SK-N-SH (cell line): ENCODE measurements around the gene MYL1. TPM values are rescaled to one million over a fixed set of nuclear protein-coding genes. Genes with fewer than 3 reads are reported as not detected.

Source experiments
- CTCF ChIA-PET: fragments of 300-600, 350-600 bp; formaldehyde crosslinking; extraction: SDS; loops from one replicate; lab custom pipeline; 2021; lab: Yijun Ruan, JAX
- POLR2A ChIA-PET: fragments of 350-600 bp; sonication (Branson Sonifier 250); formaldehyde crosslinking; extraction: SDS; loops from one replicate; lab custom pipeline; 2020; ENCODE audit warnings: antibody characterized with exemption, inconsistent platforms; lab: Yijun Ruan, JAX
- DNase-seq: peaks from one replicate; pipeline ENCODE4 v3.0.0; 2012
- H2AFZ ChIP-seq: fragments of 200-600 bp; sonication (generic); 2 replicates; pipeline ENCODE4 v1.8.1; 2016; ENCODE audit warnings: antibody characterized with exemption, mild to moderate bottlenecking, low read depth
- H3F3A ChIP-seq: fragments of 200-600 bp; sonication (generic); replicated peaks from 2 replicates; pipeline ENCODE3; 2016; ENCODE audit warnings: antibody characterized with exemption, mild to moderate bottlenecking; ENCODE audit not compliant: insufficient read depth
- H3K27ac ChIP-seq, 2 experiments: fragments of 200-500 bp in 1 of 2; fragments of 200-600 bp in 1 of 2; sonication (Bioruptor generic) in 1 of 2; sonication (generic), shearing (Covaris generic) in 1 of 2; 2 replicates each; pipeline versions ENCODE4 v1.5.1 to v1.6.1; 2014 to 2016; ENCODE audit warnings: low read depth in 2 of 2, inconsistent platforms in 1 of 2, low read length in 1 of 2, mild to moderate bottlenecking in 1 of 2, mixed read lengths in 1 of 2
- H3K27me3 ChIP-seq: fragments of 200-600 bp; sonication (generic), shearing (Covaris generic); 2 replicates; pipeline ENCODE4 v1.6.1; 2016; ENCODE audit warnings: mixed run types; ENCODE audit not compliant: insufficient read depth
- H3K36me3 ChIP-seq, 2 experiments: fragments of 200-500 bp in 1 of 2; fragments of 200-600 bp in 1 of 2; sonication (Bioruptor generic) in 1 of 2; sonication (generic) in 1 of 2; replicated peaks in 1 of 2; 2 replicates each; pipeline versions ENCODE3 to v1.5.1; 2014 to 2016; ENCODE audit warnings: low read length in 1 of 2, mild to moderate bottlenecking in 1 of 2; ENCODE audit not compliant: insufficient read depth in 2 of 2, control insufficient read depth in 1 of 2
- H3K4me1 ChIP-seq, 2 experiments: fragments of 200-500 bp in 1 of 2; fragments of 200-600 bp in 1 of 2; sonication (Bioruptor generic) in 1 of 2; sonication (generic), shearing (Covaris generic) in 1 of 2; 2 replicates each; pipeline versions ENCODE4 v1.5.1 to v1.6.1; 2014 to 2016; ENCODE audit warnings: low read depth in 1 of 2, low read length in 1 of 2, mixed run types in 1 of 2; ENCODE audit not compliant: insufficient read depth in 2 of 2, control insufficient read depth in 1 of 2
- H3K4me2 ChIP-seq: fragments of 200-600 bp; sonication (generic), shearing (Covaris generic); 2 replicates; pipeline ENCODE4 v1.6.1; 2017; ENCODE audit warnings: mixed run types
- H3K4me3 ChIP-seq, 2 experiments: fragments of 200-500 bp in 1 of 2; fragments of 200-600 bp in 1 of 2; sonication (Bioruptor generic) in 1 of 2; sonication (generic), shearing (Covaris generic) in 1 of 2; 2 replicates each; pipeline versions ENCODE4 v1.5.1 to v1.8.1; 2014 to 2016; ENCODE audit warnings: low read depth in 2 of 2, inconsistent platforms in 1 of 2, low read length in 1 of 2, mild to moderate bottlenecking in 1 of 2, mixed read lengths in 1 of 2, moderate library complexity in 1 of 2
- H3K79me2 ChIP-seq: fragments of 200-600 bp; sonication (generic); 2 replicates; pipeline ENCODE4 v1.8.1; 2017; ENCODE audit warnings: mild to moderate bottlenecking; ENCODE audit not compliant: insufficient read depth
- H3K9ac ChIP-seq: fragments of 200-600 bp; sonication (generic); 2 replicates; pipeline ENCODE4 v1.6.1; 2017; ENCODE audit warnings: mixed run types
- H3K9me2 ChIP-seq: fragments of 200-600 bp; sonication (generic); 2 replicates; pipeline ENCODE4 v1.6.1; 2017; ENCODE audit warnings: mixed run types
- H3K9me3 ChIP-seq: fragments of 200-600 bp; sonication (generic); 2 replicates; pipeline ENCODE4 v1.6.1; 2017; ENCODE audit warnings: mixed run types, mild to moderate bottlenecking, moderate library complexity
- H4K20me1 ChIP-seq: fragments of 200-600 bp; sonication (generic); 2 replicates; pipeline ENCODE4 v1.6.1; 2017; ENCODE audit warnings: mild to moderate bottlenecking, mixed run types; ENCODE audit not compliant: insufficient read depth
- CTCF ChIP-seq: fragments of 200-600 bp; sonication (generic); IDR thresholded peaks from 2 replicates; pipeline ENCODE4 v1.6.1; 2017; ENCODE audit warnings: antibody characterized with exemption, mild to moderate bottlenecking, moderate library complexity
- EZH2phosphoT487 ChIP-seq: fragments of 200-600 bp; sonication (generic); IDR thresholded peaks from 2 replicates; pipeline ENCODE4 v1.6.1; 2017; ENCODE audit warnings: low read depth, mixed run types, mild to moderate bottlenecking, antibody characterized with exemption, moderate library complexity, borderline replicate concordance
- JUND ChIP-seq: IDR thresholded peaks from 2 replicates; pipeline ENCODE4 v1.4.0; 2012
- MEF2A ChIP-seq: IDR thresholded peaks from 2 replicates; pipeline ENCODE4 v1.4.0; 2012; ENCODE audit warnings: low read depth, borderline replicate concordance
- NFIC ChIP-seq: IDR thresholded peaks from 2 replicates; pipeline ENCODE4 v1.4.0; 2012; ENCODE audit warnings: borderline replicate concordance
- PBX3 ChIP-seq: IDR thresholded peaks from 2 replicates; pipeline ENCODE4; 2012
- REST ChIP-seq: IDR thresholded peaks from 2 replicates; pipeline ENCODE4 v1.6.1; 2012; ENCODE audit warnings: mild to moderate bottlenecking, low read depth, low read length, moderate library complexity
- RFX5 ChIP-seq: IDR thresholded peaks from 2 replicates; pipeline ENCODE4 v1.6.1; 2012; ENCODE audit warnings: mild to moderate bottlenecking, improper control_type of control experiment, low read length
- SMC3 ChIP-seq: IDR thresholded peaks from 2 replicates; pipeline ENCODE4 v1.6.1; 2012; ENCODE audit warnings: low read depth, low read length, improper control_type of control experiment
- polyA plus RNA-seq, 3 experiments: library from polyadenylated mRNA; depleted of rRNA; stranded (reverse); fragments of >200 nt; gene quantifications; 2 replicates each; pipeline ENCODE4 v1.2.3, GENCODE V29; 2012

The MYL1 gene
- polyA plus RNA-seq, 1 of the 3 experiments (the other 2 are of a cell fraction): not detected

- no peak overlapping the region for H2AFZ ChIP-seq
- H4K20me1 ChIP-seq: no peaks in the 10 kb centered on the region
- POLR2A ChIA-PET: no interaction called here
- no peaks in the 10 kb centered on the region for H3K9me2 ChIP-seq
- CTCF ChIA-PET: no interaction called here
- no peak overlapping the region for H3K4me3 ChIP-seq
- no peak overlapping the region for H3K4me2 ChIP-seq
- H3K9ac ChIP-seq: no peak overlapping the region
- TF ChIP-seq JUND (no peak), NFIC (no peak), REST (no peak)
- H3K9me3 ChIP-seq: no peaks in the 10 kb centered on the region
- H3F3A ChIP-seq: no peaks in the 10 kb centered on the region
- no peaks in the 10 kb centered on the region for H3K27me3 ChIP-seq
- no peaks in the 10 kb centered on the region for H3K4me1 ChIP-seq
- H3K36me3 ChIP-seq: no peaks in the 10 kb centered on the region
- no peak overlapping the region for H3K27ac ChIP-seq
- no peak for DNase-seq
- H3K79me2 ChIP-seq: no peaks in the 10 kb centered on the region
These were observed 27.7 kb downstream of the MYL1 start for GRCh38 chr2:210287301-210287700.

GRCh38 chr2:210286123-210286680 lies 28.8 kb downstream of the MYL1 start:
- H3K9ac ChIP-seq: no peak overlapping the region
- no peak overlapping the region for H3K27ac ChIP-seq
- no peak for TF ChIP-seq CTCF
- TF ChIP-seq EZH2phosphoT487: no peak
- no peak for TF ChIP-seq SMC3
- no peak for TF ChIP-seq PBX3
- TF ChIP-seq MEF2A: no peak
- no peak for TF ChIP-seq RFX5
- POLR2A ChIA-PET: no interaction called here
- H3F3A ChIP-seq: no peaks in the 10 kb centered on the region
- no peak for DNase-seq
- H2AFZ ChIP-seq: no peak overlapping the region
- H3K4me2 ChIP-seq: no peak overlapping the region
- CTCF ChIA-PET: no interaction called here
- no peak overlapping the region for H3K4me3 ChIP-seq
- H3K27me3 ChIP-seq: no peaks in the 10 kb centered on the region
- H3K9me2 ChIP-seq: no peaks in the 10 kb centered on the region
- no peaks in the 10 kb centered on the region for H3K36me3 ChIP-seq
- H3K79me2 ChIP-seq: no peaks in the 10 kb centered on the region
- H4K20me1 ChIP-seq: no peaks in the 10 kb centered on the region
- no peaks in the 10 kb centered on the region for H3K9me3 ChIP-seq
- H3K4me1 ChIP-seq: no peaks in the 10 kb centered on the region
